GM12892 (cell line): ENCODE measurements around the gene CCDC142.

Experiments used
- POLR2A ChIP-seq: IDR thresholded peaks from 2 replicates; pipeline ENCODE4 v1.6.1; 2011; ENCODE audit warnings: low read depth, low read length, control low read depth
- POLR2AphosphoS5 ChIP-seq: IDR thresholded peaks from 2 replicates; pipeline ENCODE4 v1.6.1; 2011; ENCODE audit warnings: low read depth, low read length, control low read depth

GRCh38 chr2:74427551-74427950 is 55.2 kb downstream of the CCDC142 start:
- TF ChIP-seq POLR2AphosphoS5 = no peak
- TF ChIP-seq POLR2A = no peak
